Spleen (tissue), 11 donors: Measurements from ENCODE around the gene CITED4. TPM values are rescaled to one million over a fixed set of nuclear protein-coding genes. Genes with fewer than 3 reads are reported as not detected.

ENCODE experiments used
- DNase-seq: peaks from one replicate; pipeline ENCODE4 v3.0.0-alpha.2; 2020
- H3K27ac ChIP-seq, 8 donors: fragments of 200-600 bp; sonication (generic) in 7 of 8; 1 replicate in 4 of 8; 2 replicates in 4 of 8; pipeline versions ENCODE4 v1.5.0 to v1.8.0; 2016 to 2021; ENCODE audit warnings: inconsistent platforms in 4 of 8, mild to moderate bottlenecking in 4 of 8, moderate library complexity in 1 of 8
- H3K27me3 ChIP-seq, 7 donors: fragments of 200-600 bp; sonication (generic) in 6 of 7; replicated peaks in 1 of 7; 1 replicate in 4 of 7; 2 replicates in 3 of 7; pipeline versions ENCODE4 v1.5.0 to v1.8.0; 2016 to 2021; ENCODE audit warnings: inconsistent platforms in 3 of 7, mild to moderate bottlenecking in 1 of 7
- H3K36me3 ChIP-seq, 6 donors: fragments of 200-600 bp; sonication (generic) in 5 of 6; 1 replicate in 4 of 6; 2 replicates in 2 of 6; pipeline versions ENCODE4 v1.5.0 to v1.8.0; 2016 to 2021; ENCODE audit warnings: inconsistent platforms in 2 of 6
- H3K4me1 ChIP-seq, 6 donors: fragments of 200-600 bp; sonication (generic) in 5 of 6; 1 replicate in 3 of 6; 2 replicates in 3 of 6; pipeline versions ENCODE4 v1.5.0 to v1.8.0; 2016 to 2021; ENCODE audit warnings: inconsistent platforms in 3 of 6
- H3K4me3 ChIP-seq, 8 donors: fragments of 200-600 bp; sonication (generic) in 7 of 8; 1 replicate in 4 of 8; 2 replicates in 4 of 8; pipeline versions ENCODE4 v1.5.0 to v1.8.0; 2016 to 2021; ENCODE audit warnings: inconsistent platforms in 4 of 8, mild to moderate bottlenecking in 4 of 8, moderate library complexity in 2 of 8
- H3K9me3 ChIP-seq, 8 donors: fragments of 200-600 bp; sonication (generic) in 7 of 8; 1 replicate in 4 of 8; 2 replicates in 4 of 8; pipeline versions ENCODE4 v1.5.0 to v1.8.0; 2016 to 2021; ENCODE audit warnings: inconsistent platforms in 4 of 8
- POLR2A ChIP-seq, 3 donors: fragments of 450-650 bp; IDR thresholded peaks; one replicate each; pipeline ENCODE4 v1.5.1; 2017; ENCODE audit warnings: antibody characterized with exemption in 3 of 3, mild to moderate bottlenecking in 1 of 3
- POLR2AphosphoS5 ChIP-seq, 3 donors: sonication (generic); formaldehyde crosslinking; IDR thresholded peaks; one replicate each; pipeline ENCODE4 v1.5.1; 2017; ENCODE audit warnings: antibody characterized with exemption in 3 of 3
- WGBS, 5 donors: extraction: QIAGEN DNeasy Blood & Tissue Kit in 3 of 5; methylation state at CpG; one replicate each; pipeline versions ENCODE4 v1.1.5 to v1.1.7; 2013 to 2018; 5-methylcytosine and 5-hydroxymethylcytosine counted together
- intact Hi-C: fragments of 100-400 bp; cut with DNase I; formaldehyde crosslinking; loops from one replicate; pipeline ENCODE4 v1.15.0; 2023; ENCODE audit warnings: low total_unique reads
- polyA plus RNA-seq, 3 donors: library from polyadenylated mRNA; stranded (reverse); fragments of 200-250 nt; gene quantifications; one replicate each; pipeline ENCODE4 v1.2.1, GENCODE V29; 2013
- total RNA-seq, 7 donors: library from RNA; depleted of rRNA in 3 of 7; stranded (reverse); fragments of >200 nt in 3 of 7; fragmentation: NEBNext Ultra II Directional in 4 of 7; extraction: Animal tissue kit (Norgen Biotek cat#: 25700) in 4 of 7; gene quantifications; one replicate each; pipeline versions ENCODE4 v1.1.0 to v1.2.1, GENCODE V29; 2016 to 2021
- TF ChIP-seq, protein P1 (sequence below), 11 experiments: fragments of 200-600 bp in 7 of 11; fragments of 450-650 bp in 4 of 11; sonication (generic) in 4 of 11; IDR thresholded peaks in 8 of 11; conservative IDR thresholded peaks in 3 of 11; 1 replicate in 7 of 11; 2 replicates in 4 of 11; pipeline versions ENCODE4 v1.4.0 to v1.8.0; 2016 to 2021; ENCODE audit warnings: antibody characterized with exemption in 11 of 11, inconsistent platforms in 4 of 11, mild to moderate bottlenecking in 1 of 11
- donor health status: healthy with polysubstance abuse.
- donor health status: DM: no; HTN: no; CAD: no; lungs with moderate emphysema.
- donor health status: DM: no; HTN: no; CAD: no.
- donor health status: Bipolar disorder and iron deficiency.
- donor health status: healthy.
- donor health status: DM: no; HTN: no; CAD: no.
- donor health status: DM: yes; HTN: yes; CAD: no.

The CITED4 gene
- total and polyA plus RNA-seq, 10 donors = 10.0 to 98.8 (median 46.8) TPM

DNA sequence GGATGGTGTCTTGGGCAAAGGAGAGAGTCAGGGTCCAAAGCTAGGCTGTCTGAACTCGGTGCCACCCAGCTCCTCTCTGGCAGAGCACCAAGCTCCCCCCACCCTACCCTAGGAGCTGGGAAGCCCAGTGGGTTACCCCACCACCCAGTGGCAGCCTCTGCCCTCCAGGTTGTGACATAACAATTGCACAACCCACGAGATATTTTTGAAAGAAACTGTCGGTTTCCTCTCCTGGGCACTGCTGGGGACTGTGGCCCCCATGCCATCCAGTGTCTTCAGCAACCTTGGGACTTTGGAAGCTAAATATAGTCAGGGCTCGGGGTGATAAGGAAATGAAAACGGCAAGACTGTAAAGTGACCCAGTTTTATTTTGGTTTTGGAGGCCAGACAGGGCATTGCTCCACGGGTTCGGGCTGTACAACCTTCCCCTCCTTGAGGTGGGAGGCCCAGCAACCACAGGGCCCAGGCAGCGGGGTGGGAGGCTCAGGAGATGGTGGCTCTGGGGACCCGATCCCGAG is 1.4 kb downstream of the CITED4 start:
- Histone ChIP-seq H3K36me3 (no peaks in the 10 kb centered on the region), H3K27ac (peak overlapping the region; percentile 40 to 92 (median 86)), H3K27me3 (peaks cover 0 to 18% (median 0%) of the 10 kb centered on the region in 7 donors), H3K9me3 (no peaks in the 10 kb centered on the region), H3K4me3 (peak overlapping the region; percentile 47 to 95 (median 68)), H3K4me1 (peaks cover 0 to 37% (median 20%) of the 10 kb centered on the region in 6 donors)
- TF ChIP-seq POLR2A (IDR thresholded peaks at IDR 0.05) = no peak
- TF ChIP-seq POLR2AphosphoS5 (IDR thresholded peaks at IDR 0.05) = peak in 2 of 3 donors; percentile 9 to 17
- TF ChIP-seq, protein P1, sequence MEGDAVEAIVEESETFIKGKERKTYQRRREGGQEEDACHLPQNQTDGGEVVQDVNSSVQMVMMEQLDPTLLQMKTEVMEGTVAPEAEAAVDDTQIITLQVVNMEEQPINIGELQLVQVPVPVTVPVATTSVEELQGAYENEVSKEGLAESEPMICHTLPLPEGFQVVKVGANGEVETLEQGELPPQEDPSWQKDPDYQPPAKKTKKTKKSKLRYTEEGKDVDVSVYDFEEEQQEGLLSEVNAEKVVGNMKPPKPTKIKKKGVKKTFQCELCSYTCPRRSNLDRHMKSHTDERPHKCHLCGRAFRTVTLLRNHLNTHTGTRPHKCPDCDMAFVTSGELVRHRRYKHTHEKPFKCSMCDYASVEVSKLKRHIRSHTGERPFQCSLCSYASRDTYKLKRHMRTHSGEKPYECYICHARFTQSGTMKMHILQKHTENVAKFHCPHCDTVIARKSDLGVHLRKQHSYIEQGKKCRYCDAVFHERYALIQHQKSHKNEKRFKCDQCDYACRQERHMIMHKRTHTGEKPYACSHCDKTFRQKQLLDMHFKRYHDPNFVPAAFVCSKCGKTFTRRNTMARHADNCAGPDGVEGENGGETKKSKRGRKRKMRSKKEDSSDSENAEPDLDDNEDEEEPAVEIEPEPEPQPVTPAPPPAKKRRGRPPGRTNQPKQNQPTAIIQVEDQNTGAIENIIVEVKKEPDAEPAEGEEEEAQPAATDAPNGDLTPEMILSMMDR (IDR thresholded peaks at IDR 0.05 in 8 of 11, conservative IDR thresholded peaks at IDR 0.05 in 3 of 11) = no peak
- intact Hi-C loops = loop anchor here (5.0 kb wide), 1 partner anchor 87 kb away; no protein-coding TSS in a partner anchor
- WGBS, 5 donors = 11 to 24% (median 14%) methylated on average over 10 of the region's 10 CpGs
- peak; percentile 78 for DNase-seq

DNA sequence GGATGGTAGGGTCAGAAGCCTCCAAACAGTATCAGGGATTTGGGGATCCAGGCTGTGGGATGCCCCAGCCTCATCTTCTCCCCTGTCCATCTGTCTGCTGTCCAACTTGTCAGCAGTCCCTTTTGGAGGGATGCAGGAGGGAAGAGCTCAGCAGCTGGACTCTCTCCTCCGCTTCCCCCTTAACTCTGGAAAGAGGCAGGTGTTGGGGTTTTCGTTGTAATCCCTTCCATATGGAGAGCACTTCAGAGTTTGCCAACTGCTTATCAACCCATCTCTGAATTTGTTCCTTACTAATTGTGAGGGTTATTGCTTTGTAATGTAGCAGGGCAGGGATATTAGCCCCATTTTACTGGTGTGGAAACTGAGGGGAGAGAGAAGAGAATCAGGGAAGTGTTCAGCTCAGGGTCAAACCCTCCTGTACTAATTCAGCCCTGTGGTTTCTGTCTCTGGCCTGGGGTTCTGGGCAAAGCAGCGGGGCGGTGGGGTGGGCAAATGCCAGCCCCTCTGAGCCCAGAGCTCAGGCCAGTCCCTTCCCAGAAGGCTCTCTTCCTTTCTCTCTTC is 3.2 kb downstream of the CITED4 start:
- 86 to 96% (median 89%) methylated on average over 4 of the region's 4 CpGs for WGBS, 5 donors
- Histone ChIP-seq H3K4me1 (peaks cover 0 to 37% (median 20%) of the 10 kb centered on the region in 6 donors), H3K9me3 (no peaks in the 10 kb centered on the region), H3K27me3 (peaks cover 0 to 18% (median 0%) of the 10 kb centered on the region in 7 donors), H3K27ac (peak overlapping the region in 5 of 8 donors; percentile 80 to 92 (median 89)), H3K36me3 (no peaks in the 10 kb centered on the region), H3K4me3 (no peak overlapping the region)
- intact Hi-C loops = no loop called here
- no peak for DNase-seq
- TF ChIP-seq, protein P1 (IDR thresholded peaks at IDR 0.05 in 8 of 11, conservative IDR thresholded peaks at IDR 0.05 in 3 of 11) = no peak
- TF ChIP-seq POLR2A (IDR thresholded peaks at IDR 0.05) (no peak), POLR2AphosphoS5 (IDR thresholded peaks at IDR 0.05) (no peak)

DNA sequence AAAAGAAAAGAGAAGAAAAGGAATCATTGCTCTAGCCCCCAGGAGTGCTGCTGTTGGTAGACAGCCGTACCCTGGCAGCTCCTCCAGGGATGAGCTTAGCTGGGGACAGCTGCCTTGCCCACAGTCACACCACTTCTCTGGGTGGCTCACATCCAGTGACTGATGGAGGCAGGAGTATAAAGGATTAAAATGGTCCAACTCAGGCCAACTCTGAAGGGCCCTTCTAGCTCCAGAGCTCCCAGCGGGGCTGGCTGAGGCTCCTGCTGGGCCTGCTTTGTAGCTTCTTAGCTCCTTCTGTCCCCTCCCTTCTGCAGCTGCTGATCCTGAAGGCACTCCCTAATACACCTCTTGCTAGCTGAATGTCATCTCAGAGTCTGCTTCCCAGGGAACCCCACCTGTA is 4.4 kb downstream of the CITED4 start:
- Histone ChIP-seq H3K4me1 (peaks cover 0 to 29% (median 17%) of the 10 kb centered on the region in 6 donors), H3K9me3 (no peaks in the 10 kb centered on the region), H3K36me3 (no peaks in the 10 kb centered on the region), H3K27ac (no peak overlapping the region), H3K27me3 (peaks cover 0 to 18% (median 0%) of the 10 kb centered on the region in 7 donors), H3K4me3 (no peak overlapping the region)
- TF ChIP-seq, protein P1 (IDR thresholded peaks at IDR 0.05 in 8 of 11, conservative IDR thresholded peaks at IDR 0.05 in 3 of 11) = no peak
- TF ChIP-seq POLR2A (IDR thresholded peaks at IDR 0.05) (no peak), POLR2AphosphoS5 (IDR thresholded peaks at IDR 0.05) (no peak)
- intact Hi-C loops = no loop called here
- WGBS, 5 donors = 94 to 100% (median 100%) methylated on average over 2 of the region's 2 CpGs
- no peak for DNase-seq

DNA sequence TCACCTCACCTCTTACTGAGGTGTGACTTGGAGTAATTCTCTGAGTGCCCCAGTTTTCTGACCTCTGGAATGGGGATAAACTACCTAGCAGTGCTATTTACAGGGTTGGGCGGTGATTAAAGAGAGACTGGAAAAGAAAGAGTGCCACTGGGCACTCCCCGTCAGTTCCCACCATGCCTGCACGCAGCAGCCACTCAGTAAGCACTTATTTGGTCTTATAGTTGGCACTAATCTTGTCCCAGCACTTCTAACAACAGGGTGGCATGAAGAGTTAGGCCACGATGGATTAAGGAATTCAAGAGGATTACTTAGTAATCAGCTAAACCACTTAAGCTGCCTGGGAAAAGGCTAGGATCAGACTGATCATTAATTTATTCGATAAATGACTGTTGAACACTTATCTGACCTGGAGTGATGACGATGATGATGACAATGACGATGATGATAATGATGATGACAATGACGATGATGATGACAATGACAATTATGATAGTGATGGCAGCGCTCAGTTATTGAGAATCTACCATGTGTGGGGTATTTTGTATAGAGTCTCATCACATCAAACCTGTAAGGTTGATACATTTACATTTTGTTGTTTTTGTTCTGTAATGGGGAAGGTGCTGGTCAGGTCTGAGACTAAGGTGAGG is 5.4 kb downstream of the CITED4 start:
- no peak overlapping the region for H3K27ac ChIP-seq
- intact Hi-C loops = no loop called here
- no peaks in the 10 kb centered on the region for H3K9me3 ChIP-seq
- WGBS, 5 donors = 89 to 96% (median 93%) methylated on average over 9 of the region's 9 CpGs
- DNase-seq = no peak
- H3K4me1 ChIP-seq = peaks cover 0 to 25% (median 11%) of the 10 kb centered on the region in 6 donors
- peaks cover 0 to 16% (median 0%) of the 10 kb centered on the region in 7 donors for H3K27me3 ChIP-seq
- H3K4me3 ChIP-seq = no peak overlapping the region
- no peak for TF ChIP-seq POLR2AphosphoS5 (IDR thresholded peaks at IDR 0.05)
- H3K36me3 ChIP-seq = no peaks in the 10 kb centered on the region
